Skeletal muscle tissue (tissue), 4 donors: ENCODE results near the gene PLSCR3. TPM values are rescaled to one million over a fixed set of nuclear protein-coding genes. Genes with fewer than 3 reads are reported as not detected.
"Not testable (repeated sequence)": the region's sequence is repeated elsewhere in the genome, so short reads cannot be mapped to it uniquely, and the experiment has no call there.

ENCODE experiments used
- H3K27ac ChIP-seq: one replicate; pipeline ENCODE4 v1.7.0; 2013; ENCODE audit warnings: mild to moderate bottlenecking, low read depth, low read length, inconsistent platforms
- H3K27me3 ChIP-seq, 3 donors: one replicate each; pipeline ENCODE4 v1.7.0; 2013; ENCODE audit warnings: low read length in 3 of 3; ENCODE audit not compliant: control insufficient read depth in 3 of 3, insufficient read depth in 3 of 3
- H3K36me3 ChIP-seq, 3 donors: one replicate each; pipeline ENCODE4 v1.7.0; 2013; ENCODE audit warnings: low read length in 3 of 3; ENCODE audit not compliant: control insufficient read depth in 3 of 3, insufficient read depth in 3 of 3
- H3K4me1 ChIP-seq, 3 donors: one replicate each; pipeline ENCODE4 v1.7.0; 2013; ENCODE audit warnings: low read length in 3 of 3, mild to moderate bottlenecking in 3 of 3; ENCODE audit not compliant: control insufficient read depth in 3 of 3, insufficient read depth in 3 of 3
- H3K4me3 ChIP-seq, 3 donors: one replicate each; pipeline ENCODE4 v1.7.0; 2013; ENCODE audit warnings: low read length in 3 of 3
- H3K9ac ChIP-seq, 3 donors: one replicate each; pipeline ENCODE4 v1.7.0; 2013; ENCODE audit warnings: low read length in 3 of 3, mild to moderate bottlenecking in 3 of 3, moderate library complexity in 2 of 3, low read depth in 1 of 3
- H3K9me3 ChIP-seq, 3 donors: one replicate each; pipeline ENCODE4 v1.7.0; 2013; ENCODE audit warnings: low read length in 3 of 3; ENCODE audit not compliant: control insufficient read depth in 3 of 3
- total RNA-seq: library from RNA; depleted of rRNA; stranded (reverse); fragments of >200 nt; gene quantifications from one replicate; pipeline ENCODE4 v1.2.3, GENCODE V29; 2014
- donor health status: Osteomylitis.

Gene PLSCR3
- total RNA-seq, 1 donor from 2014 or later, result 10.4 TPM

GRCh38 chr17:7368599-7368994, 25.7 kb downstream of the PLSCR3 start:
- not testable (repeated sequence) for H3K4me1 ChIP-seq, H3K9me3 ChIP-seq, H3K27me3 ChIP-seq

DNA sequence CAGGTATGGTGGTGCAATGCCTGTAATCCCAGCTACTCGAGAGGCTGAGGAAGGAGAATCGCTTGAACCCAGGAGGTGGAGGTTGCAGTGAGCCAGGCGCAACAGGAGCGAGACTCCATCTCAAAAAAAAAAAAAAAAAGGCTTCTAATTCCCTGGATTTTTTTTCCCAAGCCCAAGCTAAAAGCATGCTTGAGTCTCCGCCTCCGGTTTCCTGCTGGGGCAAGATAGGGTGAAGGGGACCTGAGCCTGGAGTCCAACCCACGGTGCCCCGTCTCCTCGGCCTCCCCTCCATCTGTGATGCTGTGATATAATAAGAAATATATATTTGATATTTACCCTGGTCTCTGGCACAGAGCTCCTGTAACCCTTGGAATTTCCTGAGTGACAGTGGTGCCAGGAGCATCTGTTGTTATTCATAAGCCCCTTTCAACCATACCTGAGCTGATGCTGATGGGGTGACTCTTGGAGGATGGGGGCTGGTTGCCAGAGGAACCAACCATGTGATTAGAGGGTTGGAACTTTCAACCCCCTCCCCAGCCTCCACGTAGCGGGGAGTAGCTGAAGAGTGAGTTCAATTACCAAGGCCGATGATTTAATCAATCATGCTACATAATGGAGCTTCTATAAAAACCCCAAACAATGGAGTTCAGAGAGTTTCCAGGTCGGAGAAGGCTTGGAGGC, 26.3 kb downstream of the PLSCR3 start:
- H3K27ac ChIP-seq, result no peak overlapping the region
- H3K27me3 ChIP-seq, result peaks cover 0 to 2% (median 0%) of the 10 kb centered on the region in 3 donors
- H3K36me3 ChIP-seq, result no peaks in the 10 kb centered on the region
- H3K9ac ChIP-seq, result no peak overlapping the region
- H3K9me3 ChIP-seq, result no peaks in the 10 kb centered on the region
- H3K4me3 ChIP-seq, result no peak overlapping the region
- H3K4me1 ChIP-seq, result no peaks in the 10 kb centered on the region

More at GRCh38 chr17:7368599-7368994, 25.7 kb downstream of the PLSCR3 start:
- H3K4me3 ChIP-seq, H3K36me3 ChIP-seq, H3K9ac ChIP-seq, H3K27ac ChIP-seq: not testable (repeated sequence)

DNA sequence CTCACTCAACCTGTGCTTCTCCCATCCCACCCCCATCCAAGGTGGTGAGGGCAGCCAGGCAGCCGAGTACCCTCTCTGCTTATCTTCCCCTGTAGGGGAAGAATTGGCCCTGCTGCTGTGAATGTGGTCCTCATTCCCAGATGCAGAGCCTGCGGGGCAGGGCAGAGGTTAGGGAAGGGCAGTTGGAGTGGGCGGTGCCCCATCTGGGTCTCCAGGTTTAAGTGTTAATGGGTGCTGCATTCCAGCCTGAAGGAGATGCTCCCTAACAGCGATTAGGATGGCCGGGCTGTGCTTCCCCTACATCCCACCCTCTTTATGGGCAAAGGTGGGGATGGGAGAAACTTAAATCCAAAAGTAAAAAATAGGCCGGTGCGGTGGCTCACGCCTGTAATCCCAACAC, 27.2 kb downstream of the PLSCR3 start:
- H3K36me3 ChIP-seq, result no peaks in the 10 kb centered on the region
- H3K4me1 ChIP-seq, result no peaks in the 10 kb centered on the region
- no peak overlapping the region for H3K4me3 ChIP-seq
- H3K27ac ChIP-seq, result no peak overlapping the region
- peaks cover 0 to 2% (median 0%) of the 10 kb centered on the region in 3 donors for H3K27me3 ChIP-seq
- H3K9ac ChIP-seq, result no peak overlapping the region
- H3K9me3 ChIP-seq, result no peaks in the 10 kb centered on the region

DNA sequence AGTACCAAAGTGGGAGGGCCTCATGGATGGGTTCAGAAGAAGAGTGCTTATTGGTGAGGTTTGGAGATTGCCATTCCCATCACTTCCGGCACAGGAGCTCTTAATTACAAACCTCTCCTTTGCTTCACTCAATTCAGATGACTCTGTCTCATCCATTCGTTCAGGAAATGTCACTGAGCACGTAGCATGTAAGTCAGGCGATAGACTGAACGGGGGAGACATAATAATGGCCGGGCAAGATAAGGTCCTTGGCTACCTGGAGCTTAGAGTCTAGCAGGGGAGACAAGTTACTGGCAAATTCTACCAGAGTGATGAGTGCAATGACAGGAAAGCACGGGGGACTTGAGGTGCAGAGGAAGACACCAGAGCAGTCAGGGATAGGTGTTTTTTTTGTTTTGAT, 28.4 kb downstream of the PLSCR3 start:
- not testable (repeated sequence) for H3K36me3 ChIP-seq, H3K4me3 ChIP-seq, H3K9ac ChIP-seq, H3K27ac ChIP-seq, H3K9me3 ChIP-seq, H3K4me1 ChIP-seq, H3K27me3 ChIP-seq

GRCh38 chr17:7363311-7363710, 31.0 kb downstream of the PLSCR3 start:
- Histone ChIP-seq H3K9me3 (no peaks in the 10 kb centered on the region), H3K4me1 (no peaks in the 10 kb centered on the region), H3K27me3 (no peaks in the 10 kb centered on the region), H3K27ac (no peak overlapping the region), H3K4me3 (no peak overlapping the region), H3K36me3 (no peaks in the 10 kb centered on the region), H3K9ac (no peak overlapping the region)

DNA sequence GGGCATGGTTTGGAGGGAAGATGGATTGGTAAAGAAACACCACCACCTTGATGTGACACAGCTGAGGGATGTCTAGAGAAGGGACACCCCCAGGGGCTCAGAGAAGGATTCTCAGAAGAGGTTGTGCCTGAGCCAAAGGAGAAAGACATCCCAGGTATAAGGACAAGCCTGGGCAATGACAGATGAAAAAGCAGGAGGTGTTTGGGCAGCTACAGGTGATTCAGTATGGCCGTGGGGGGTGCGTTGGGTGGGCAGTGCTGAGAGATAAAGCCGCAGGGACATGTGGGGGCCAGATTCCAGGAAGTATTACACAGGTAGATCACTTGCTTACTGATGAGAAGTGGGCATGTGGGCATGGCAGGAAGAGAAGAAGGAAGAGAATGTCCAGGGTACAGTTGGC, 32.4 kb downstream of the PLSCR3 start:
- Histone ChIP-seq H3K9me3 (no peaks in the 10 kb centered on the region), H3K4me1 (peaks cover 3 to 8% (median 4%) of the 10 kb centered on the region in 3 donors), H3K27me3 (no peaks in the 10 kb centered on the region), H3K4me3 (no peak overlapping the region), H3K36me3 (no peaks in the 10 kb centered on the region), H3K27ac (no peak overlapping the region), H3K9ac (no peak overlapping the region)

- Histone ChIP-seq H3K4me1 (peaks cover 24 to 50% (median 32%) of the 10 kb centered on the region in 3 donors), H3K9me3 (no peaks in the 10 kb centered on the region), H3K9ac (peak overlapping the region in 1 of 3 donors; percentile 45), H3K36me3 (no peaks in the 10 kb centered on the region), H3K27me3 (no peaks in the 10 kb centered on the region), H3K4me3 (no peak overlapping the region), H3K27ac (peak overlapping the region; percentile 11)
Observed at GRCh38 chr17:7357381-7357780, 36.9 kb downstream of the PLSCR3 start.

GRCh38 chr17:7356756-7357155, 37.6 kb downstream of the PLSCR3 start:
- Histone ChIP-seq H3K9me3 (no peaks in the 10 kb centered on the region), H3K4me3 (no peak overlapping the region), H3K4me1 (peaks cover 25 to 51% (median 33%) of the 10 kb centered on the region in 3 donors), H3K9ac (peak overlapping the region in 2 of 3 donors; percentile 39 to 40), H3K36me3 (no peaks in the 10 kb centered on the region), H3K27ac (peak overlapping the region; percentile 41), H3K27me3 (no peaks in the 10 kb centered on the region)

- Histone ChIP-seq H3K36me3 (no peaks in the 10 kb centered on the region), H3K4me3 (no peak overlapping the region), H3K27me3 (no peaks in the 10 kb centered on the region), H3K4me1 (peaks cover 25 to 53% (median 36%) of the 10 kb centered on the region in 3 donors), H3K9ac (peak overlapping the region in 1 of 3 donors; percentile 40), H3K9me3 (no peaks in the 10 kb centered on the region), H3K27ac (peak overlapping the region; percentile 41)
Observed at GRCh38 chr17:7356072-7356549, 38.2 kb downstream of the PLSCR3 start.

DNA sequence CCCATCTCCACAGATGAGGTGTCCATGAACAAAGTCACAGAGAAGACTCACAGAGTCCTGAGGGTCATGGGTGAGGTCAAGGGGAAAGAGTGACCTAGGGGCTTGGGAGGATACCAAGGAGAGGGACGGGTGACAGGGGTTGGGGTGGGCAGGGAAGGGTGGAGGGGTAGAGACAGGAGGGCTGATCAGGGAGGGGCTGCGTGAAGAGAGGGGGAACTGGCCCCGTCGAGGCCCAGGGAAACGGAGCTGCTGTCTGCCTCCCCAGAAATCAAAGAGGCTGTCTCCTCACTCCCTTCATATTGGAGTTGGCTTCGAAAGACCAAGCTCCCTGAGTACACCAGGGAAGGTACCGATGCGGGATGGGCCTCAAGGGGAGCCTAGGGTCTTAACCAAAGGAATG, 38.8 kb downstream of the PLSCR3 start:
- no peak overlapping the region for H3K27ac ChIP-seq
- no peaks in the 10 kb centered on the region for H3K27me3 ChIP-seq
- H3K9me3 ChIP-seq, result no peaks in the 10 kb centered on the region
- no peak overlapping the region for H3K9ac ChIP-seq
- no peak overlapping the region for H3K4me3 ChIP-seq
- H3K36me3 ChIP-seq, result no peaks in the 10 kb centered on the region
- peaks cover 25 to 58% (median 40%) of the 10 kb centered on the region in 3 donors for H3K4me1 ChIP-seq
